ENCODE measurements around the gene GSTM5.
A peak's percentile ranks its signal among the peaks of the same experiment; 100 is the strongest.
"Not testable (repeated sequence)": the region's sequence is repeated elsewhere in the genome, so short reads cannot be mapped to it uniquely, and the experiment has no call there.

GSTM5 gene

DNA sequence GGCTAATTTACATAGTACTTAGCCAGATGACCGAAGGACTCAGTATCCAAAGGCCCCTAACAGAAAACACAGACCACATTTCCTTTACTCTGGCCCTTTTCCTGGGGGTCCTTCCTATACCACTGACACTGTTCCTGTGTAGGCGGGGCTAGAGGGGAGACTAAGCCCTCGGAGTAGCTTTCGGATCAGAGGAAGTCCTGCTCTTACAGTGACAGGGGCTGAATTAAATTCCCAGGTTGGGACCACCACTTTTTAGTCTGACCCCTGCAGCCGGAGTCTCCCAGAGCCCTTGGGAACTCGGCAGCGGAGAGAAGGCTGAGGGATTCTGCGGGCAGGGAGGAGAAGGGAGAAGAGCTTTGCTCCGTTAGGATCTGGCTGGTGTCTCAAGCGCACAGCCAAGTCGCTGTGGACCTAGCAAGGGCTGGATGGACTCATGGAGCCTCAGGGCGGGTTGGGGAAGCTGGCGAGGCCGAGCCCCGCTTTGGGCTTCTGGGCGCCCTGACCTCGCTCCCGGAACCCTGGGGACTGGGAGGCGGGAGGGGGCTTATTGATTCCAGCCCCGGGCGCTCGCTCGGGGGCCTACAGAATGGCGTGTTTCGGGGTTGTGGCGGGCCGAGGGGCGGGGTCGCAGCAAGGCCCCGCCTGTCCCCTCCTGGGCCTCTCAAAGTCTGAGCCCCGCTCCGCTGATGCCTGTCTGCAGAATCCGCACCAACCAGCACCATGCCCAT, at the start of gene GSTM5:
Gene GSTM5 (plus strand): TSS at position 659 of the 728 bp plus-strand sequence. CDS start 62 bp downstream, at position 721.
- not testable (repeated sequence) for H3K9ac ChIP-seq (ENCODE audit: low read depth, low read length, poor library complexity, severe bottlenecking)

DNA sequence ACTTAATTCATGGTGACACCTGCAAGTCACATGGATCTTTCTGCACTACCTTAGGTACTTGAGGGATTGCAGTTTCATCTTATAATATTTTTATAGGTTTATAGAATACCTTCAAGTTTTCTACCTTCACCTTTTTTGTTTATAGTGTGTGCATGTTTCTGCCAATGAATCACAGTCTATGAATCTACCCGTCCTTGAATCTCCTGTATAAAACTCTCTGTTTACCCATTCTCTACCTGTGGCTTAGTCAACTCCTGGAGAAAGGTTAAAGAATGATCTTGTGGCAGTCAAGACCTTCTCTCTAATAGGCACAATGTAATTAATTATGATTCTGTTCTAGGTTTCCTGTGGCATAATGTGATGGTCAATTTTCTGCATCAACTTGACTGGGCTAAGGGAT, 47.4 kb upstream of the GSTM5 start:
- Histone ChIP-seq H3K4me2 (ENCODE audit: low read depth, low read length, poor library complexity, severe bottlenecking) (no peak overlapping the region), H3K79me2 (ENCODE audit: insufficient read depth, low read length) (no peaks in the 10 kb centered on the region), H2AFZ (ENCODE audit: low read length) (no peak overlapping the region), H3K4me1 (ENCODE audit: insufficient read depth, low read length, poor library complexity, severe bottlenecking) (peaks cover 21% of the 10 kb centered on the region), H3K9ac (ENCODE audit: low read depth, low read length, poor library complexity, severe bottlenecking) (no peak overlapping the region), H3K9me3 (ENCODE audit: insufficient read depth, low read depth, low read length) (no peaks in the 10 kb centered on the region), H3F3A (ENCODE audit: low read depth) (no peaks in the 10 kb centered on the region), H4K20me1 (ENCODE audit: insufficient read depth, low read length, poor library complexity, severe bottlenecking) (no peaks in the 10 kb centered on the region), H3K27me3 (ENCODE audit: insufficient read depth, low read length, poor library complexity, severe bottlenecking) (no peaks in the 10 kb centered on the region), H3K4me3 (ENCODE audit: low read length, poor library complexity, severe bottlenecking) (no peak overlapping the region), H3K36me3 (ENCODE audit: insufficient read depth, low read length) (no peaks in the 10 kb centered on the region), H3K9me2 (replicated peaks; ENCODE audit: low read depth, low read length) (no peaks in the 10 kb centered on the region)
- TF ChIP-seq EZH2phosphoT487 (IDR thresholded peaks at IDR 0.05; ENCODE audit: borderline replicate concordance) = no peak

More for the DNA sequence above, at the start of gene GSTM5:
- not testable (repeated sequence) for H3K9me2 ChIP-seq (replicated peaks; ENCODE audit: low read depth, low read length); H3K36me3 ChIP-seq (ENCODE audit: insufficient read depth, low read length); H3F3A ChIP-seq (ENCODE audit: low read depth); H3K27me3 ChIP-seq (ENCODE audit: insufficient read depth, low read length, poor library complexity, severe bottlenecking); H4K20me1 ChIP-seq (ENCODE audit: insufficient read depth, low read length, poor library complexity, severe bottlenecking); H3K79me2 ChIP-seq (ENCODE audit: insufficient read depth, low read length); H3K4me2 ChIP-seq (ENCODE audit: low read depth, low read length, poor library complexity, severe bottlenecking); H2AFZ ChIP-seq (ENCODE audit: low read length); H3K4me1 ChIP-seq (ENCODE audit: insufficient read depth, low read length, poor library complexity, severe bottlenecking); H3K9me3 ChIP-seq (ENCODE audit: insufficient read depth, low read depth, low read length)
- peak within 1 kb of the TSS; percentile 25 for H3K4me3 ChIP-seq (ENCODE audit: low read length, poor library complexity, severe bottlenecking)

DNA sequence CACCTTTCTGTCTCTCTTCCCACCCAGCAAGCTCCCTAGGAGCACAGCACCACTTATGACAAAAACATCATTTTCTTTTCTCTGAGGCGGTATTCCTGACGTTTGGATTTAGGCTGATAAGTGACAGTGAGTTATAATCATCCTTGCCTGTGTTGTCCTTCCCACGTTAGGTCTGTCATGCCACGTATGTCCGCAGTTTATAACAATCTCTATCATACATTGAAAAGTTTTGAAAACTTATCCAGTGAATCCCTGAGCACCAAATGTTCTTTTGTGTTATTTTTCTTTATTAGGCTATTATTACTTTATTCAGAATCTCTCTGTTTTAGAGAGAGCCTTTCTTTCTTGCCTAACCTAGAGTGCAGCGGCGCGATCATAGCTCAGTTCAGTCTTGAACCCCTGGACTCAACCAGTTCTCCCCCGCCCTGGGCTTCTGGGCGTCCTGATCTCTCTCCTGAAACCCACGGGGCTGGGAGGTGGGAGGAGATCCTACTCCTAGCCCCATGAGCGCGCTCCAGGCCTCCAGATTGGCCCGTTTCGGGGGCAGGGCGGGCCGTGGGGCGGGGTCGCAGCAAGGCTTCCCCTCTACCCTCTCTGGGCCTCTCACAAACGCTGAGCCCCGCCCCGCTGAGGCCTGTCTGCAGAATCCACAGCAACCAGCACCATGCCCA, 44.5 kb upstream of the GSTM5 start, which contains the start of gene GSTM2:
Gene GSTM2 (plus strand): TSS at position 606 of the 671 bp plus-strand sequence. CDS start 59 bp downstream, at position 665.
- no peaks in the 10 kb centered on the region for H3F3A ChIP-seq (ENCODE audit: low read depth)
- peaks cover 6% of the 10 kb centered on the region for H3K4me1 ChIP-seq (ENCODE audit: insufficient read depth, low read length, poor library complexity, severe bottlenecking)
- no peaks in the 10 kb centered on the region for H3K9me2 ChIP-seq (replicated peaks; ENCODE audit: low read depth, low read length)
- no peaks in the 10 kb centered on the region for H3K9me3 ChIP-seq (ENCODE audit: insufficient read depth, low read depth, low read length)
- peak within 1 kb of the TSS; percentile 26 for H3K4me3 ChIP-seq (ENCODE audit: low read length, poor library complexity, severe bottlenecking)
- peak within 1 kb of the TSS; percentile 30; the same call in 1 of the 2 replicates for H2AFZ ChIP-seq (ENCODE audit: low read length)
- H4K20me1 ChIP-seq (ENCODE audit: insufficient read depth, low read length, poor library complexity, severe bottlenecking) = no peaks in the 10 kb centered on the region
- H3K79me2 ChIP-seq (ENCODE audit: insufficient read depth, low read length) = no peaks in the 10 kb centered on the region
- H3K36me3 ChIP-seq (ENCODE audit: insufficient read depth, low read length) = no peaks in the 10 kb centered on the region
- H3K27me3 ChIP-seq (ENCODE audit: insufficient read depth, low read length, poor library complexity, severe bottlenecking) = no peaks in the 10 kb centered on the region
- H3K4me2 ChIP-seq (ENCODE audit: low read depth, low read length, poor library complexity, severe bottlenecking) = peak within 1 kb of the TSS; percentile 38
- TF ChIP-seq, protein P1, sequence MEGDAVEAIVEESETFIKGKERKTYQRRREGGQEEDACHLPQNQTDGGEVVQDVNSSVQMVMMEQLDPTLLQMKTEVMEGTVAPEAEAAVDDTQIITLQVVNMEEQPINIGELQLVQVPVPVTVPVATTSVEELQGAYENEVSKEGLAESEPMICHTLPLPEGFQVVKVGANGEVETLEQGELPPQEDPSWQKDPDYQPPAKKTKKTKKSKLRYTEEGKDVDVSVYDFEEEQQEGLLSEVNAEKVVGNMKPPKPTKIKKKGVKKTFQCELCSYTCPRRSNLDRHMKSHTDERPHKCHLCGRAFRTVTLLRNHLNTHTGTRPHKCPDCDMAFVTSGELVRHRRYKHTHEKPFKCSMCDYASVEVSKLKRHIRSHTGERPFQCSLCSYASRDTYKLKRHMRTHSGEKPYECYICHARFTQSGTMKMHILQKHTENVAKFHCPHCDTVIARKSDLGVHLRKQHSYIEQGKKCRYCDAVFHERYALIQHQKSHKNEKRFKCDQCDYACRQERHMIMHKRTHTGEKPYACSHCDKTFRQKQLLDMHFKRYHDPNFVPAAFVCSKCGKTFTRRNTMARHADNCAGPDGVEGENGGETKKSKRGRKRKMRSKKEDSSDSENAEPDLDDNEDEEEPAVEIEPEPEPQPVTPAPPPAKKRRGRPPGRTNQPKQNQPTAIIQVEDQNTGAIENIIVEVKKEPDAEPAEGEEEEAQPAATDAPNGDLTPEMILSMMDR (conservative IDR thresholded peaks at IDR 0.05; ENCODE audit: low read length) = no peak
- TF ChIP-seq EZH2phosphoT487 (IDR thresholded peaks at IDR 0.05; ENCODE audit: borderline replicate concordance) = no peak
- H3K9ac ChIP-seq (ENCODE audit: low read depth, low read length, poor library complexity, severe bottlenecking) = peak within 1 kb of the TSS; percentile 11

DNA sequence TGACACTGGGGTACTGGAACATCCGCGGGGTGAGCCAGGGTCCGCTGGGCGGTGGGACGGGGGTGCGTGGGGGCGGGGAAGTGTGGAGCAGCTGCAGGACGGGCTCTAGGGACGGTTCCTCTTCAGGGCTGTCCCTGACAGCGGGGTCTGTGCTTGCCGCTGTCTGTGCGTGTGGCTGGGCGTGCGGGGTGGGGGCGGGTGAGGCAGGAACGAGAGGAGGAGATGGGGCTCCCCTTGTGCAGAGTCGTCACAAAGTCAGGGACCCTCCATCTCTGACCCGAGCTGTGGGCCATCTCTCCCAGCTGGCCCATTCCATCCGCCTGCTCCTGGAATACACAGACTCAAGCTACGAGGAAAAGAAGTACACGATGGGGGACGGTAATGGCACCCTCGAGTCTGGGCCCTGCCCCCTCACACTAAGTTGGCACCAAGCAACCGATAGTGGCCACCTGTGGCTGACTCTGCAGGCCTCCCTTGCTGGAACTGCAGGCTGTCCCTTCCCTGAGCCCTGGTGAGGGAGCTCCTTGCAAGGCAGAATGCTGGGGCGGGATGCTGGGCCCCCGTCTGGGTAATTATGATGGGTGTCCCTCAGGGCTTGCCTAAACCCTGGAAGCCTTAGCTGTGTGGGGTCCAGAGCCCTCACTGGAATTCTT, 43.8 kb upstream of the GSTM5 start:
- Histone ChIP-seq H3K9me2 (replicated peaks; ENCODE audit: low read depth, low read length) (no peaks in the 10 kb centered on the region), H3K4me1 (ENCODE audit: insufficient read depth, low read length, poor library complexity, severe bottlenecking) (peaks cover 6% of the 10 kb centered on the region), H3K36me3 (ENCODE audit: insufficient read depth, low read length) (no peaks in the 10 kb centered on the region), H3K4me2 (ENCODE audit: low read depth, low read length, poor library complexity, severe bottlenecking) (peak overlapping the region; percentile 38), H4K20me1 (ENCODE audit: insufficient read depth, low read length, poor library complexity, severe bottlenecking) (no peaks in the 10 kb centered on the region), H3K9ac (ENCODE audit: low read depth, low read length, poor library complexity, severe bottlenecking) (no peak overlapping the region), H2AFZ (ENCODE audit: low read length) (no peak overlapping the region), H3K9me3 (ENCODE audit: insufficient read depth, low read depth, low read length) (no peaks in the 10 kb centered on the region), H3F3A (ENCODE audit: low read depth) (no peaks in the 10 kb centered on the region), H3K27me3 (ENCODE audit: insufficient read depth, low read length, poor library complexity, severe bottlenecking) (no peaks in the 10 kb centered on the region), H3K4me3 (ENCODE audit: low read length, poor library complexity, severe bottlenecking) (no peak overlapping the region), H3K79me2 (ENCODE audit: insufficient read depth, low read length) (no peaks in the 10 kb centered on the region)
- TF ChIP-seq, protein P1 (conservative IDR thresholded peaks at IDR 0.05; ENCODE audit: low read length) = no peak
- no peak for TF ChIP-seq EZH2phosphoT487 (IDR thresholded peaks at IDR 0.05; ENCODE audit: borderline replicate concordance)

Data from Loucy (cell line).